Prostate gland (tissue), 2 donors: Measurements from ENCODE around the gene AGER. TPM values are rescaled to one million over a fixed set of nuclear protein-coding genes. Genes with fewer than 3 reads are reported as not detected.

Experiments
- DNase-seq: peaks from one replicate; pipeline ENCODE4 v3.0.0-alpha.2; 2019; ENCODE audit warnings: low spot score
- H3K27ac ChIP-seq, 2 donors: fragments of 200-600 bp; sonication (generic); 2 replicates each; pipeline ENCODE4 v1.5.1; 2017 to 2019
- H3K27me3 ChIP-seq: fragments of 200-600 bp; sonication (generic); replicated peaks from 2 replicates; pipeline ENCODE4 v1.5.1; 2019; ENCODE audit not compliant: insufficient read depth
- H3K36me3 ChIP-seq, 2 donors: fragments of 200-600 bp; sonication (generic); 1 replicate in 1 of 2; 2 replicates in 1 of 2; pipeline versions ENCODE4 v1.5.1 to v1.8.1; 2017 to 2019
- H3K4me1 ChIP-seq: fragments of 200-600 bp; sonication (generic); replicated peaks from 2 replicates; pipeline ENCODE4 v1.5.1; 2019
- H3K4me3 ChIP-seq, 2 donors: fragments of 200-600 bp; sonication (generic); 2 replicates each; pipeline ENCODE4 v1.5.1; 2017 to 2019
- H3K9me3 ChIP-seq: fragments of 200-600 bp; sonication (generic); 2 replicates; pipeline ENCODE4 v1.5.1; 2017
- CTCF ChIP-seq, 4 experiments: fragments of 200-600 bp in 2 of 4; fragments of 450-650 bp in 2 of 4; sonication (generic) in 2 of 4; IDR thresholded peaks; 1 replicate in 3 of 4; 2 replicates in 1 of 4; pipeline ENCODE4 v1.5.1; 2016 to 2019; ENCODE audit warnings: antibody characterized with exemption in 4 of 4, mild to moderate bottlenecking in 2 of 4, moderate library complexity in 2 of 4
- POLR2A ChIP-seq: fragments of 450-650 bp; IDR thresholded peaks from one replicate; pipeline ENCODE4 v1.6.1; 2016; ENCODE audit warnings: antibody characterized with exemption, mild to moderate bottlenecking
- POLR2AphosphoS5 ChIP-seq: sonication (generic); formaldehyde crosslinking; IDR thresholded peaks from one replicate; pipeline ENCODE4 v1.6.1; 2017; ENCODE audit warnings: antibody characterized with exemption
- WGBS: methylation state at CpG from one replicate; pipeline ENCODE4 v1.1.5; 2018; 5-methylcytosine and 5-hydroxymethylcytosine counted together
- intact Hi-C: fragments of 100-400 bp; cut with DNase I; formaldehyde crosslinking; loops from one replicate; pipeline ENCODE4 v1.14.2; 2022
- total RNA-seq, 2 donors: library from RNA; depleted of rRNA; stranded (reverse); fragments of >200 nt; gene quantifications; one replicate each; pipeline ENCODE4 v1.1.0, GENCODE V29; 2016

Gene AGER
- total RNA-seq, 2 donors from 2014 or later, result 3.3 to 3.8 TPM

- TF ChIP-seq POLR2AphosphoS5 (no peak), POLR2A (no peak), CTCF (IDR thresholded peaks at IDR 0.05) (no peak)
- Histone ChIP-seq H3K27ac (no peak overlapping the region), H3K9me3 (no peaks in the 10 kb centered on the region), H3K27me3 (no peaks in the 10 kb centered on the region), H3K4me3 (no peak overlapping the region), H3K4me1 (no peaks in the 10 kb centered on the region), H3K36me3 (no peaks in the 10 kb centered on the region)
- intact Hi-C loops, result no loop called here
- DNase-seq, result no peak
- WGBS, result 93% methylated on average over 1 of the region's 1 CpG
Measured at GRCh38 chr6:32174416-32174815, 9.6 kb downstream of the AGER start.

GRCh38 chr6:32173051-32173727 lies 10.9 kb downstream of the AGER start:
- Histone ChIP-seq H3K4me1 (no peaks in the 10 kb centered on the region), H3K27me3 (no peaks in the 10 kb centered on the region), H3K9me3 (no peaks in the 10 kb centered on the region), H3K27ac (no peak overlapping the region), H3K4me3 (no peak overlapping the region), H3K36me3 (no peaks in the 10 kb centered on the region)
- 71% methylated on average over 4 of the region's 4 CpGs for WGBS
- DNase-seq, result no peak
- TF ChIP-seq CTCF (IDR thresholded peaks at IDR 0.05) (no peak), POLR2A (no peak), POLR2AphosphoS5 (no peak)
- intact Hi-C loops, result no loop called here

GRCh38 chr6:32171234-32171633 lies 12.8 kb downstream of the AGER start:
- Histone ChIP-seq H3K27me3 (no peaks in the 10 kb centered on the region), H3K4me1 (no peaks in the 10 kb centered on the region), H3K4me3 (no peak overlapping the region), H3K36me3 (no peaks in the 10 kb centered on the region), H3K9me3 (no peaks in the 10 kb centered on the region), H3K27ac (no peak overlapping the region)
- no peak for DNase-seq
- TF ChIP-seq POLR2AphosphoS5, result no peak
- intact Hi-C loops, result no loop called here
- WGBS, result 90% methylated on average over 6 of the region's 6 CpGs

- no peak for DNase-seq
- no peaks in the 10 kb centered on the region for H3K9me3 ChIP-seq
- WGBS, result 91% methylated on average over 11 of the region's 11 CpGs
- H3K36me3 ChIP-seq, result no peaks in the 10 kb centered on the region
- no peaks in the 10 kb centered on the region for H3K4me1 ChIP-seq
- no peak overlapping the region for H3K4me3 ChIP-seq
- no peak overlapping the region for H3K27ac ChIP-seq
- TF ChIP-seq POLR2AphosphoS5 (no peak), CTCF (IDR thresholded peaks at IDR 0.05) (no peak), POLR2A (no peak)
- no peaks in the 10 kb centered on the region for H3K27me3 ChIP-seq
- intact Hi-C loops, result no loop called here
Measured at GRCh38 chr6:32170294-32170693, 13.8 kb downstream of the AGER start.

- TF ChIP-seq CTCF (IDR thresholded peaks at IDR 0.05), result no peak
- TF ChIP-seq POLR2AphosphoS5, result no peak
- TF ChIP-seq POLR2A, result no peak
- Histone ChIP-seq H3K27me3 (no peaks in the 10 kb centered on the region), H3K27ac (no peak overlapping the region), H3K4me3 (no peak overlapping the region), H3K36me3 (no peaks in the 10 kb centered on the region), H3K4me1 (no peaks in the 10 kb centered on the region), H3K9me3 (no peaks in the 10 kb centered on the region)
- 77% methylated on average over 11 of the region's 11 CpGs for WGBS
- intact Hi-C loops, result no loop called here
- no peak for DNase-seq
Measured at GRCh38 chr6:32168807-32169591, 15.1 kb downstream of the AGER start.
